CD4-positive, alpha-beta T cell (primary cell): Measurements from ENCODE around the gene PKIB. TPM values are rescaled to one million over a fixed set of nuclear protein-coding genes. Genes with fewer than 3 reads are reported as not detected.

Experiments
- ATAC-seq: fragments of 200-7000 bp; cut with Tn5 transposase; one replicate; pipeline ENCODE4 v1.10.0; 2022; ENCODE audit warnings: mild to moderate bottlenecking; ENCODE audit not compliant: poor library complexity
- CTCF ChIA-PET: fragments of 350-600 bp; sonication (Branson Sonifier 250); formaldehyde crosslinking; loops from one replicate; lab custom pipeline; 2021; ENCODE audit warnings: antibody characterized with exemption, inconsistent platforms; lab: Charles Lee
- POLR2A ChIA-PET: fragments of 350-600 bp; sonication (Branson Sonifier 250); formaldehyde crosslinking; loops from one replicate; lab custom pipeline; 2021; ENCODE audit warnings: antibody characterized with exemption, inconsistent platforms; lab: Charles Lee
- DNase-seq, 14 experiments: peaks; one replicate each; pipeline ENCODE4 v3.0.0-alpha.2; 2013 to 2020; ENCODE audit warnings: mixed read lengths in 2 of 14
- H3K27ac ChIP-seq, 2 donors: one replicate each; pipeline versions ENCODE4 v1.5.1 to v1.7.0; 2013; ENCODE audit warnings: low read length in 2 of 2, low read depth in 1 of 2, mild to moderate bottlenecking in 1 of 2
- H3K27me3 ChIP-seq, 2 experiments: 1 replicate in 1 of 2; 2 replicates in 1 of 2; pipeline versions ENCODE4 v1.6.1 to v1.7.0; 2013; ENCODE audit warnings: low read length in 2 of 2, control low read depth in 1 of 2, mild to moderate bottlenecking in 1 of 2, moderate library complexity in 1 of 2; ENCODE audit not compliant: insufficient read depth in 2 of 2, control insufficient read depth in 1 of 2
- H3K36me3 ChIP-seq: one replicate; pipeline ENCODE4 v1.6.1; 2013; ENCODE audit warnings: low read length, control low read depth; ENCODE audit not compliant: insufficient read depth
- H3K4me1 ChIP-seq: one replicate; pipeline ENCODE4 v1.6.1; 2013; ENCODE audit warnings: low read length, control low read depth; ENCODE audit not compliant: insufficient read depth
- H3K4me3 ChIP-seq: one replicate; pipeline ENCODE4 v1.5.1; 2013; ENCODE audit warnings: mild to moderate bottlenecking, low read length, moderate library complexity
- H3K9me3 ChIP-seq, 2 experiments: 1 replicate in 1 of 2; 2 replicates in 1 of 2; pipeline versions ENCODE4 v1.6.1 to v1.7.0; 2013; ENCODE audit warnings: low read length in 2 of 2, mild to moderate bottlenecking in 2 of 2, control low read depth in 1 of 2, moderate library complexity in 1 of 2; ENCODE audit not compliant: control insufficient read depth in 1 of 2, insufficient read depth in 1 of 2
- H3K27ac Mint-ChIP-seq: one replicate; pipeline ENCODE4 v1.8.0; 2020; ENCODE audit warnings: mixed read lengths
- H3K27me3 Mint-ChIP-seq: one replicate; pipeline ENCODE4 v1.8.0; 2021; ENCODE audit warnings: mixed read lengths
- H3K36me3 Mint-ChIP-seq: one replicate; pipeline ENCODE4 v1.8.0; 2021; ENCODE audit warnings: low read depth, mixed read lengths
- H3K4me1 Mint-ChIP-seq: one replicate; pipeline ENCODE4 v1.8.0; 2021; ENCODE audit warnings: low read depth, mixed read lengths
- H3K4me3 Mint-ChIP-seq: one replicate; pipeline ENCODE4 v1.8.0; 2020; ENCODE audit warnings: mild to moderate bottlenecking, mixed read lengths
- H3K9me3 Mint-ChIP-seq: one replicate; pipeline ENCODE4 v1.8.0; 2020; ENCODE audit warnings: mixed read lengths
- CTCF ChIP-seq: fragments of 200-600 bp; IDR thresholded peaks from one replicate; pipeline ENCODE4 v1.8.0; 2022; ENCODE audit warnings: antibody characterized with exemption, mild to moderate bottlenecking
- intact Hi-C, 2 experiments: fragments of 100-400 bp; cut with DNase I in 1 of 2; cut with micrococcal nuclease in 1 of 2; formaldehyde crosslinking; loops; one replicate each; pipeline versions ENCODE4 v1.15.1 to v1.9.0; 2023 to 2025; cut with DNase I, micrococcal nuclease
- total RNA-seq, 174 experiments: library from RNA in 2 of 174; stranded (reverse) in 2 of 174; gene quantifications; one replicate each; pipeline ENCODE4 v1.2.3 and lab custom pipeline; 2021 to 2026

The PKIB gene
- total RNA-seq, 2 experiments from 2014 or later = 0.47 to 1.1 TPM

GRCh38 chr6:122770835-122771601 lies 160.8 kb downstream of the PKIB start:
- Mint-ChIP-seq H3K27me3 (peaks cover 11% of the 10 kb centered on the region), H3K36me3 (no peaks in the 10 kb centered on the region), H3K4me3 (no peak overlapping the region), H3K9me3 (peaks cover under 1% of the 10 kb centered on the region), H3K27ac (no peak overlapping the region), H3K4me1 (no peaks in the 10 kb centered on the region)
- Histone ChIP-seq H3K36me3 (no peaks in the 10 kb centered on the region), H3K9me3 (no peaks in the 10 kb centered on the region), H3K4me1 (no peaks in the 10 kb centered on the region), H3K4me3 (no peak overlapping the region), H3K27me3 (no peaks in the 10 kb centered on the region), H3K27ac (no peak overlapping the region)
- TF ChIP-seq CTCF = no peak
- intact Hi-C loops = no loop called here
- ChIA-PET CTCF (no interaction called here), POLR2A (no interaction called here)
- no peak for ATAC-seq
- DNase-seq = peak in 2 of 14 experiments; percentile 32 to 53

- H3K27me3 Mint-ChIP-seq = peaks cover 8% of the 10 kb centered on the region
- ChIA-PET POLR2A (no interaction called here), CTCF (no interaction called here)
- Histone ChIP-seq H3K4me1 (no peaks in the 10 kb centered on the region), H3K9me3 (no peaks in the 10 kb centered on the region), H3K27ac (no peak overlapping the region), H3K27me3 (no peaks in the 10 kb centered on the region), H3K36me3 (no peaks in the 10 kb centered on the region), H3K4me3 (no peak overlapping the region)
- intact Hi-C loops = no loop called here
- ATAC-seq = no peak
- no peak overlapping the region for H3K4me3 Mint-ChIP-seq
- H3K27ac Mint-ChIP-seq = no peak overlapping the region
- H3K9me3 Mint-ChIP-seq = peaks cover 2% of the 10 kb centered on the region
- TF ChIP-seq CTCF = no peak
- DNase-seq = no peak
- H3K36me3 Mint-ChIP-seq = no peaks in the 10 kb centered on the region
- H3K4me1 Mint-ChIP-seq = no peaks in the 10 kb centered on the region
These were observed 162.7 kb downstream of the PKIB start for GRCh38 chr6:122772724-122773415.

Other genes starting within 250 kb of the PKIB start
- 10 to 100 TPM; 41.8 to 47.6 TPM for gene HSF2, start 210.8 kb upstream of the PKIB start, total RNA-seq
- gene SERINC1, start 138.6 kb upstream of the PKIB start, total RNA-seq = 100 to 1,000 TPM; 175 to 178 TPM
- gene FABP7, start 169.3 kb downstream of the PKIB start, total RNA-seq = not detected
- gene SMPDL3A, start 178.9 kb downstream of the PKIB start, total RNA-seq = under 1 TPM; 0.22 to 0.52 TPM